AG09309 (cell line): ENCODE measurements around the gene ZMYND15.

Source experiments
- DNase-seq: peaks from one replicate; pipeline ENCODE4 v3.0.0-alpha.2; 2010; ENCODE audit warnings: low read depth
- H3K4me3 ChIP-seq: 2 replicates; pipeline ENCODE4 v1.5.1; 2011; ENCODE audit warnings: mild to moderate bottlenecking, low read depth, low read length, moderate library complexity; ENCODE audit not compliant: control insufficient read depth
- TF ChIP-seq, protein P1 (sequence below): IDR thresholded peaks from 2 replicates; pipeline ENCODE4 v1.5.1; 2011; ENCODE audit warnings: mild to moderate bottlenecking, low read depth, low read length, inconsistent platforms; ENCODE audit not compliant: insufficient read depth, control insufficient read depth; ENCODE audit errors: missing control alignments

The ZMYND15 gene

GRCh38 chr17:4771519-4772234 lies 32.0 kb downstream of the ZMYND15 start, which contains the start of gene TM4SF5:
TM4SF5 (plus strand) TSS chr17:4771886; CDS start chr17:4771923, 37 bp downstream.
- H3K4me3 ChIP-seq, result no peak within 1 kb of the TSS
- TF ChIP-seq, protein P1, sequence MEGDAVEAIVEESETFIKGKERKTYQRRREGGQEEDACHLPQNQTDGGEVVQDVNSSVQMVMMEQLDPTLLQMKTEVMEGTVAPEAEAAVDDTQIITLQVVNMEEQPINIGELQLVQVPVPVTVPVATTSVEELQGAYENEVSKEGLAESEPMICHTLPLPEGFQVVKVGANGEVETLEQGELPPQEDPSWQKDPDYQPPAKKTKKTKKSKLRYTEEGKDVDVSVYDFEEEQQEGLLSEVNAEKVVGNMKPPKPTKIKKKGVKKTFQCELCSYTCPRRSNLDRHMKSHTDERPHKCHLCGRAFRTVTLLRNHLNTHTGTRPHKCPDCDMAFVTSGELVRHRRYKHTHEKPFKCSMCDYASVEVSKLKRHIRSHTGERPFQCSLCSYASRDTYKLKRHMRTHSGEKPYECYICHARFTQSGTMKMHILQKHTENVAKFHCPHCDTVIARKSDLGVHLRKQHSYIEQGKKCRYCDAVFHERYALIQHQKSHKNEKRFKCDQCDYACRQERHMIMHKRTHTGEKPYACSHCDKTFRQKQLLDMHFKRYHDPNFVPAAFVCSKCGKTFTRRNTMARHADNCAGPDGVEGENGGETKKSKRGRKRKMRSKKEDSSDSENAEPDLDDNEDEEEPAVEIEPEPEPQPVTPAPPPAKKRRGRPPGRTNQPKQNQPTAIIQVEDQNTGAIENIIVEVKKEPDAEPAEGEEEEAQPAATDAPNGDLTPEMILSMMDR, result no peak
- DNase-seq, result no peak

- H3K4me3 ChIP-seq, result no peak overlapping the region
- TF ChIP-seq, protein P1, result no peak
- no peak for DNase-seq
These were observed 32.6 kb downstream of the ZMYND15 start for GRCh38 chr17:4772235-4772613.

- no peak for DNase-seq
- no peak overlapping the region for H3K4me3 ChIP-seq
- TF ChIP-seq, protein P1, result no peak
These were observed 38.5 kb downstream of the ZMYND15 start for GRCh38 chr17:4777969-4778760.

GRCh38 chr17:4780325-4780955 lies 40.8 kb downstream of the ZMYND15 start:
- DNase-seq, result no peak

GRCh38 chr17:4782652-4783051 lies 43.0 kb downstream of the ZMYND15 start:
- TF ChIP-seq, protein P1, result no peak
- H3K4me3 ChIP-seq, result no peak overlapping the region
- DNase-seq, result no peak

More at GRCh38 chr17:4780325-4780955, 40.8 kb downstream of the ZMYND15 start:
- TF ChIP-seq, protein P1, result no peak
- H3K4me3 ChIP-seq, result no peak overlapping the region

GRCh38 chr17:4785311-4786105 lies 45.9 kb downstream of the ZMYND15 start:
- H3K4me3 ChIP-seq, result no peak overlapping the region; the same call in 1 of the 2 replicates
- TF ChIP-seq, protein P1, result no peak
- no peak for DNase-seq
